SH-SY5Y (cell line): ENCODE results near the gene FHAD1.

Experiments used
- GATA2 ChIP-seq: IDR thresholded peaks from 2 replicates; pipeline ENCODE4 v1.6.1; 2011; ENCODE audit warnings: mild to moderate bottlenecking, low read depth, low read length
- GATA3 ChIP-seq: IDR thresholded peaks from 2 replicates; pipeline ENCODE4 v1.6.1; 2011; ENCODE audit warnings: low read depth, mild to moderate bottlenecking, low read length, moderate library complexity

Gene FHAD1

GRCh38 chr1:15288173-15288926, 41.3 kb downstream of the FHAD1 start:
- no peak for TF ChIP-seq GATA2
- no peak for TF ChIP-seq GATA3

GRCh38 chr1:15289251-15289651, 42.2 kb downstream of the FHAD1 start:
- TF ChIP-seq GATA2 (no peak), GATA3 (no peak)

DNA sequence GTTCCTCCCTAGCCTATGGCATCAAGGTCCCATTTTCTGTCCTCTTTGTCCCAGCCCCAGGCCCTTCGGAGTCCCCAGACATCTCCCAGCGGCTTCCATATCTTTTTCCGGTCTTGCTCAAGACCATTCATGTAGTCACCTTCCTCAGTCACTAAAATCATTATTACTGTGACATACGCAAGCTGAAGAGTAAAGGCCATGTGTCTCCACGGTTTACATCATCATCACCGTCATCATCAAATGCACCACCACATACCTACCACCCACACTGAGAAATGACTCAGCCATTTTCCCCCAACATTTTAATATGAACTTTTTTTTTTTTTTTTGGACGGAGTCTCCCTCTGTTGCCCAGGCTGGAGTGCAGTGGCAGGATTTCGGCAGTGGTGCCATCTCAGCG, 43.4 kb downstream of the FHAD1 start:
- no peak for TF ChIP-seq GATA3
- TF ChIP-seq GATA2 = no peak

GRCh38 chr1:15295696-15296095, 48.7 kb downstream of the FHAD1 start:
- TF ChIP-seq GATA2 (no peak), GATA3 (no peak)

DNA sequence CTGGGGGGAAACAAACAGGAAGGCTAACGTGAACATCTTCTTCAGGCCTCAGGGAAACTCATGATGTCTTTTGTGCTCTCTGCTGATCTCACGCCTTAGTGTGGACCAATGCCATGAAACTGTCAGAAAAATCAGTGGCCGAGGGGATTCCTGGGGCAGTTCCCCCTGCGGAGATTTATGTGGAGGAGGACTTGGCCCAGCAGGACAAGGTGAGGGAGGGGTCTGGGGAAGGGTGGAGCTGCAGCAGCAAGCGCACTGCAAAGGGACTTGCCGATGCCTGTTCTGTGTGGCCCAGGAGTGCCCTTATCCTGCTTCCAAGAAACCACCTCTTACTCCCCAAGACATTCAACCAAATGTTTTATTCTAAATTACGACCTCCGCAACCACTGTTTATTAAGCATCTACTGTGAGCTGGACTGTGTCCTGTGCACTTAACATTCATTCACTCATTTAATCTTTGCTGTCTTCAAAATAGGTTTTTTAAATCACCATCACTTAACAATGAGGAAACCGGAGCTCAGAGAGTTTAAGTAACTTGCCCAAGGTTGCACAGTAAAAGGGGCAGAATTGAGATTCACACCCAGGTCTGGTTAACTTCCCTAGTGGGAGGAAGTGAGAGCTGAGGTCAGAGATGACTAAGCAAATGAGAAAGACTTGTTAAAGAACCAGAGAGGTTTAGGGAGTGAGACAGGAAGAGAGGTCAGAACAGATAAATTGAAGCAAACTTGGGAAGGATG, 49.7 kb downstream of the FHAD1 start:
- TF ChIP-seq GATA2 = no peak
- no peak for TF ChIP-seq GATA3

- TF ChIP-seq GATA3 = no peak
- TF ChIP-seq GATA2 = no peak
These were observed 52.2 kb downstream of the FHAD1 start for GRCh38 chr1:15299179-15299578.

DNA sequence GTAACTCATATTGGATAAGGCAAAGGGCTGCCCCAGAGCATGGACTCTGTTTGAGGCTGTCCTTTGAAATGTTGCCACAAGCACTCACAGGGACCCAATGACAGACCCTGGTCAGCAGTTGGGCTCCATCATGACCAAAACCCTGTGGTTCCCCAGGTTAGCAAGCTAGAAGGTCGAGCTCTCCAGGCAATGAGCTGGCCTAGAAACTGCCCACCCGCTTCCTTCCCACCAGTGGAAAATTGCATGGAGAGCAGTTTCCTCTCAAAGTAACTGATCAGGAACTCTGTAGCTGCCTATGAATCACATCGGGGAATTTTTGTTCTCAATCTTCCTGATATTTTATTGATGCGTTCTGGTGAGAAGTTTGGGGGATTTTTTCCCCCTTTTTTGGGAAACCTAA, 52.8 kb downstream of the FHAD1 start:
- TF ChIP-seq GATA3 = no peak
- no peak for TF ChIP-seq GATA2

DNA sequence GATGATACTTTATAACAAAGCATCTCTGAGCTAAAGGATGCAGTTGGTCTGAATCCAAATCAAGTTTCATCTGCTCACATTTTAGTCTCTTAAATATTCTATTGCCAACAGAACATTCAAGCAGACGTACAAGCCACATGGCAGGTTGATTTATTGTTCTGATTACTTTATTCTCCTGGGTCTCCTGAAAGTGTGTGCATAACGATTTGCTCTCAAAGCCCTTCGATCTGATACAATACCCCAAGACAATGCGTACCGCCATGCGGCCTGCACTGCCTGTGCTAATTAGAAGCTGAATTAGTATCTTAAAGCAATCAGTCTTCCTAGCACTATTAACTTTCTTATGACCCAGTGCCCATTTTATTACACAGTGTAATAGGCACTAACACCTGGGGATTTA, 56.9 kb downstream of the FHAD1 start:
- TF ChIP-seq GATA2 = no peak
- no peak for TF ChIP-seq GATA3

DNA sequence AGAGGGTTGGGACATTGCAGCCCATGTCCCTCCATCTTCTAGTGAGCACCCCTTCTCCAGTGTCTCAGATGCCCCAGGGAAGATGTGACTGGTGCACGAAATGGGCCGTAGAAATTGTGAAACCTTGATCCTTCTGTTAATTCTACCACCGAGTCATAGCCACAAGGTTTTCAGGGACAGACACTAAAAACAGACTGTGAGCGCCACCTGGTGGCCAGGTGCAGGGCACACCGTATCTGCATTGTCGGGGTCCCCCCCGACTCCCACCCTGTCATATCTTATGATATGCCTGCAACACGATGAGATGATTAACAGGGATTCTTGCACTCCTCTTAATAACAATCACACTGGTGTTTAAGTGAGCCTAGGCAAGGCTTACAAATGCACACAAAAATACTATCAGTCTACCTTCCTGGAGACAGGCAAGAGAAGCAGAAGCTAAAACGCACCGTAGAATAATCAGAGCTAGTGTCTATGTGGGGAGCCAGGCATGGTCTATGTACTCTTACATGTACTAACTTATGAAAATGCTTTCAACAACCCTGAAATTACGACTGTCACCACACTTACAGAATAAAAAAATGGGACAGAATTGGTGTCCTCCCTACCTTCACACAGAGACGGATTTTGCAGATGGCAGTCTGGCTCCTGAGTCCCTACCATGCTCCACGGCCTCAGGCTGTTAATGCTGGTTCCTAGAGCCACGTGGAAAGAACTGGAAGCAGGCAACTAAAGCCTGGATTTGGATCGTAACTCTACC, 57.9 kb downstream of the FHAD1 start:
- TF ChIP-seq GATA3 (no peak), GATA2 (no peak)

DNA sequence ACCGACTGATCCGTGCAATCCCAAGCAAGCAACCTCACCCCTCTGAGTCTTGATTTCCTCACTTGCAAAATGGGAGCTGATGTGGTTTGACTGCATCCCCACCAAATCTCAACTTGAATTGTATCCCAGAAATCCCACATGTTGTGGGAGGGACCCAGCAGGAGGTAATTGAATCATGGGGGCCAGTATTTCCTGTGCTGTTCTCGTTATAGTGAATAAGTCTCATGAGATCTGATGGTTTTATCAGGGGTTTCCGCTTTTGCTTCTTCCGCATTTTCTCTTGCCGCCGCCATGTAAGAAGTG, 58.4 kb downstream of the FHAD1 start:
- TF ChIP-seq GATA3 (no peak), GATA2 (no peak)

- no peak for TF ChIP-seq GATA3
- no peak for TF ChIP-seq GATA2
These were observed 61.1 kb downstream of the FHAD1 start for GRCh38 chr1:15308135-15308534.

GRCh38 chr1:15308621-15309027, 61.6 kb downstream of the FHAD1 start:
- TF ChIP-seq GATA2 (no peak), GATA3 (no peak)

DNA sequence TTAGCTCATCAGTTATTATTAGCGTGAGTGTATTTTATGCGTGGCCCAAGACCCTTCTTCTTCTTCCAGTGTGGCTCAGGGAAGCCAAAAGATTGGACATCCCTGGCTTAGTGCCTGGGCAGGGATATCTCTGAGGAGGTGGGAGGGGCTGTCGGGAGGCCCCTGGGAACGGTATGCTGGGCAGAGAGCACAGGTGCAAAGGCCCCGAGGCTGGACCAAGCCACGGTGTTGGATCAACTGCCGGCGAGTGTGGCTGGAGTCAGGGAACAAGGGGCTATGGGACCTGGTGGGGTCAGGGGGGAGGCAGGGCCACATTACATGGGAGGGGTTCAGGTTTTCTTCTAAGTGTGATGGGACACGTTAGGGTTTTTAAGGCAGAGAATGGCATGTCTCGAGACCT, 62.7 kb downstream of the FHAD1 start:
- TF ChIP-seq GATA2 (no peak), GATA3 (no peak)

DNA sequence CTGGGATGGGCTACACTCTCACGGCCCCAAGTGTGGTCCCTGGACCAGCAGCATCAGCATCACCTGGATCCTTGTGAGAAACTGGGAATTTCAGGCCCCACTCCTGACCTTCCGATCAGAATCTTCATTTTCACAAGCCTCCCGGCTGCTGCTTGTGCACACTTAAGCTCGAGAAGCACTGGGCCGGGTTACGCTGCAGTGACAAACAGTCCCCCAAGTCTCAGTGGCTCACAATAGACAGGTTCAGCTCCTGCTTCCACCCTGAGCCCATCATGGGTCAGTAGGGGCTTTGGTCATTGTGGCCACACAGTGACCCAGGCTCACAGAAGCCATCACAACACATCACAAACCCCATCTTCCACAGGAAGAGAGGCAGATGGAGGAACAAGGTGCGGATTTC, 63.5 kb downstream of the FHAD1 start:
- TF ChIP-seq GATA3 (no peak), GATA2 (no peak)

DNA sequence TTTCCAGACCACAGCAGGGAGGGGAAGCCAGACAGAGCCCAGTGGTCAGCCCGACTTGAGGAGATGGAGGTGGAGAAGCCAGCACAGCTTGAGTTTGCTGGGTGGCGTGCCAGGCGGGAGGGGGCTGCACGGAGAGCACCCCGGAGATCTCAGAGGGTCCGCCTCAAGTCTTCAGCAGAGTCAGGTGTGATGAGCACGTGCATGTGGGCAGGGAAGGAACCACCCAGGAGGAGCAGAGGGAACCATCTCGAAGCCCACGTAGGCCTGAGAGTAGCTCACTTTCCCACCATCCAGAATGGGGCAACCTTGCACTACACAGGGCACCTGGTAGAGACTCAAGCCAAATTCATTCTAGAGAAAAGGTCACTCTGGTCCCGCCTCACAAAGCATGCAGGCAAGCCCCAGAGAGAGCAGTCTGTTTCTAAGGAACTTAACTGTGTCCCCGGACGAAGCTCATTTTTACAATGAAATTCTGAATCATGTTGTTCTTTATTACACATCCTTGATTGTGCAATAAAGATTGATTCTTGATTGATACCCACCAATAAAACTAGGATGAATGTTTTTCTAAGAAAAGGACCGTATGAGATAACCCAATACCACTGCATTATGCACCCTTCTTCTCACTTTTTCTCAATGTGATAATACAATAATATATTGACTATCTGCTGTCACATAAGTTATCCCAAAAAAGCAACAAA, 64.2 kb downstream of the FHAD1 start:
- no peak for TF ChIP-seq GATA3
- TF ChIP-seq GATA2 = no peak

DNA sequence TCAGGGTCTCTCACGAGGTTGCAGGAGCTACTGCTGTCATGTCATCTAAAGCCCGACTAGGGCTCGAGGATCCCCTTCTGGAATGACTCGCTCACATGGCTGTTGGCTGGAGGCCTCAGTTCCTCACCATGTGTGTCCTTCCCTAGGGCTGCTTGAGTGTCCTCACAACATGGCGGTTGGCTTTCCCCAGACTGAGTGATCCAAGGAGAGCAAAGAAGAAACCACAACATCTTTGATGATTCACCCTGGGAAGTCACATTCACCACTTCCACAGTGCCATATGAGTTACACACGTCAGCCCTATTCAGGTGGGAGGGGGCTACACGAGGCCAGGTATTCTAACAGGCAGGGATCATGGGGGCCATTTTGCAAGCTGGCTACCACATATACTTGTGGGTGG, 64.9 kb downstream of the FHAD1 start:
- no peak for TF ChIP-seq GATA3
- TF ChIP-seq GATA2 = no peak
